GM12891 (cell line): ENCODE measurements around the gene LIG3.

Experiments
- DNase-seq: peaks from one replicate; pipeline ENCODE4 v3.0.0; 2011; ENCODE audit warnings: low spot score; ENCODE audit not compliant: insufficient read length
- FAIRE-seq: peaks from 2 replicates; lab custom pipeline; 2011; peaks lifted over from hg19 to GRCh38; lab: Jason Lieb, UNC
- PAX5 ChIP-seq: IDR thresholded peaks from 2 replicates; pipeline ENCODE4 v1.6.1; 2011; ENCODE audit warnings: low read length, moderate library complexity, mild to moderate bottlenecking; ENCODE audit not compliant: insufficient read depth, severe bottlenecking
- POLR2A ChIP-seq: IDR thresholded peaks from 2 replicates; pipeline ENCODE4 v1.6.1; 2011; ENCODE audit warnings: low read depth, low read length, control low read depth
- POLR2AphosphoS5 ChIP-seq: IDR thresholded peaks from 2 replicates; pipeline ENCODE4 v1.6.1; 2011; ENCODE audit warnings: low read depth, low read length, control low read depth
- POU2F2 ChIP-seq: IDR thresholded peaks from 2 replicates; pipeline ENCODE4 v1.6.1; 2011; ENCODE audit warnings: low read depth, mild to moderate bottlenecking, control low read depth, low read length, moderate library complexity
- SPI1 ChIP-seq: IDR thresholded peaks from 2 replicates; pipeline ENCODE4 v1.6.1; 2011; ENCODE audit warnings: low read depth, low read length, control low read depth
- TAF1 ChIP-seq: IDR thresholded peaks from 2 replicates; pipeline ENCODE4 v1.6.1; 2011; ENCODE audit warnings: low read depth, low read length, control low read depth

Gene LIG3

DNA sequence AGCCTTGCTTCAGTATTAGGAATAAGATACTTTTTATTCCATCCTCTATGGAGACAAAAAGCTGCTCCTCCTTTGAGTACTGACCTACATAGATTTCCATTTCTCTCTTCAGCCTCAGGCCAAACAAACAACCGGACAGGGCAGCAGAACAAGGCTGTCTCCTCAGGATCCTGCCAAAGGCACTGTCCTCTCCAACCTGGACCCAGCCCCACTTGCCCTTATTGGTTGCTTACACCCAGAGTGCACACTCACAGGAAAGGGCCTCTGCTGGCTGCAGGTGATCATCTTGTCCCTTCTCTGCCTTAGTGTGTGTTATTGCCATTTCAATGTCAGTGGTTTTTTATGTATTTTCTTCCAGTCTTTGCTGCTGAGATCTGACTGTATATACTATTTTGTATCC, 26.6 kb downstream of the LIG3 start:
- DNase-seq (no peak), FAIRE-seq (no peak)
- TF ChIP-seq POLR2A (0 out of 2 replicates have a peak, but pooled peaks have one; percentile 6), POLR2AphosphoS5 (no peak), SPI1 (no peak), PAX5 (no peak)

DNA sequence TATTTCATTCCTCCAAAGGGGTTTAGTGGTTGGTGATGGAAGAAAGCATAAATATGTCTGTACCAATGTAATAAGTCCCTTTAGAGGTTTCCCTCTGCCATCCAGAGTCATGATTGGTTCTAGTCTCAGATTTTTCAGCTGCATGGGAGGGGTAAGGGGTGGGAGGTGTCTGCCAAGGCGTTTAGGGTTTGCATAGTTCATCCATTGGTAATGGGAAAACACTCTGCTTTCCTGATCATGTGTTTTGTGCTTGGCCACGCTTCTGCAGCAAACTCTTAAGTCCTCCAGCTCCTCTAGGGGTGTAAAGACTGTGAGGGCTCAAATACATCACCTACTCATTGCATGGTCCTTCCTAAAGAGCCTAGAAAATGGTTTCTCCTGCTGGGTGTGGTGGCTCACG, 29.8 kb downstream of the LIG3 start:
- no peak for FAIRE-seq
- no peak for DNase-seq
- TF ChIP-seq POU2F2 (no peak), TAF1 (no peak), POLR2AphosphoS5 (no peak), PAX5 (no peak), POLR2A (no peak), SPI1 (no peak)

DNA sequence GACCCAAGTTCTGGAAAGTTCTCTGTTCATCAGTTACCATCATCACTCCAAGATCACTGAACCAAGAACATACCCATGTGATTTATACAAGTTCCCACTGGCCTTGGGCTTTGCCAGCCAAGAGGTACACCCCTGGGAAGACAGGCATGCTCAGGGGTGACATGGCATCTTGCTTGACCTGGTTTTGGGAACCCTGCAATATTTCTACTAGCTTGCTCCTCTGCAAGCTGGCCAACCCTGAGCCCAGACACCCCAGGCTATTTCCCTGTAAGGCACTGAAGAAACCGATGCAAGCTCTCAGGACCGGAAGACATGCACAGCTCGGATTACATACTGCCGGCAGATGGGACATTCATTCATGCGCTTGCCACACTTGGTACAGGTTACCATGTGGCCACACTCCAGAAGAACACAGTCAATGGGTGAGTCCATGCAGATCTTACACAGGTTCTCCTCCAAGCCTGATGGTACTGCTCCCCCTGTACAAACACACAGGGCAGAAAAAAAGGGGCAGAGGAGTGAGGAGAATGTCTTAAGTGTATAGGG, 31.4 kb downstream of the LIG3 start:
- no peak for FAIRE-seq
- no peak for TF ChIP-seq POLR2AphosphoS5
- no peak for TF ChIP-seq SPI1
- no peak for TF ChIP-seq POU2F2
- TF ChIP-seq POLR2A, result no peak
- no peak for TF ChIP-seq TAF1
- no peak for TF ChIP-seq PAX5
- no peak for DNase-seq

DNA sequence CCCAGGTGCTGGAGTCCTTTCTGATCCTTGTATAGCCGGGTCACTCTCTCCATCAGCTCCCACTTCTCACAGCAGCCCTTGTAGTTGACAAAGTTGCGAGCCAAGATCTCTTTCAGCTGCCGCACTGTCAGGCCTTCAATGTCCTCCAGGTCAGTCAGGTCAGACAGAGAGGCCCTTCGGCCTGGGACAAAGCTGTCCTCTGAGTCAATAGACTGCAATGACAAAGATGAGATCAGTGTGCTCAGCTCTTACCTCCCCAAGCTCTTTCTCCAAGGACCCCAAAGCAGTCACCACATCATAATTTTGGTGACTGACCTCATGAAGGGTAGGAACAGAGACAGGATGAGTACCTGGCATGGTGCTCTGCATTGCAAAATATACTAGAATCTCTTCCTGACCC, 36.1 kb downstream of the LIG3 start:
- TF ChIP-seq POLR2AphosphoS5 (no peak), TAF1 (no peak), POLR2A (no peak), POU2F2 (no peak)
- DNase-seq, result no peak
- FAIRE-seq, result no peak

DNA sequence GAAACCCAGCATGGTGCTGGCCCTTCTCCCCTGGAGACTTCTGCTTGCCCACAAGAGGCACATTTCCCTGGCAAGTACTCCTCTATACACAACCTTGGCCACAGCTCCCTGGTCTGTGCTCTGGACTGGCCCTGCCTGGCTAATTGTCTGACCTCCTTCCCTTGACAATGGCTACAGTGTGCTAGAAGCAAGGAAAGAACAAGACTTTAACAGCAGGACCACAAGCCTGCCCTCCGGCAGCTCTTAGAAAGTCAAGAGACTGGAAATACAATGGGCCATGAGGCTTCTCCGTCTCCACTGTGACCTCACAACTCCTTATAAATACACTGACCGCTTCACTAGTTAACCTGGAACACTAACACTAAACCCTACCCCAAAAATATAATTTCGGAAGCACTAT, 36.7 kb downstream of the LIG3 start:
- TF ChIP-seq SPI1, result no peak
- TF ChIP-seq POLR2AphosphoS5, result no peak
- no peak for TF ChIP-seq POU2F2
- TF ChIP-seq POLR2A, result no peak
- no peak for TF ChIP-seq PAX5
- TF ChIP-seq TAF1, result no peak
- DNase-seq, result no peak
- FAIRE-seq, result no peak

DNA sequence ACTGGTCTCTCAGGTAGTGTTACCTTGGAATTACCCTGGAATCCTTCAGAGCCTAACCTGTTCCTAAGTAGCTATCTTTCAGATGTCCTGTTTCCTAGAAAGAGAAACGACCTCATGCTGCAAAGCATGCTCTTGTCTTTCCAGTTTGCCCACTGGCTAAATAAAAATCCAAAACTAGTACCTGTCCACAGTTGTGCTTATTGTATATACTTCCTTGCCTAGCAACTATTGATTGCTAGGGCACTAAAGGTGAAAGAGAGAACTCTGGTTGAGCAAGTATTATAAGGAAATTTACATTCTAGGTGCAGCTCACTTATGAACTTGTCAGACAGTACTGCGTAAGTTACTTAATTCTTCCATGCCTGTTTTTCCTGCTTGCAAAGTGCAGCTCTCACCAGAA, 38.5 kb downstream of the LIG3 start:
- FAIRE-seq (no peak), DNase-seq (no peak)
- TF ChIP-seq POLR2A, result no peak
- TF ChIP-seq POLR2AphosphoS5, result no peak
- no peak for TF ChIP-seq TAF1
- TF ChIP-seq SPI1, result no peak
- TF ChIP-seq PAX5, result no peak
- no peak for TF ChIP-seq POU2F2

DNA sequence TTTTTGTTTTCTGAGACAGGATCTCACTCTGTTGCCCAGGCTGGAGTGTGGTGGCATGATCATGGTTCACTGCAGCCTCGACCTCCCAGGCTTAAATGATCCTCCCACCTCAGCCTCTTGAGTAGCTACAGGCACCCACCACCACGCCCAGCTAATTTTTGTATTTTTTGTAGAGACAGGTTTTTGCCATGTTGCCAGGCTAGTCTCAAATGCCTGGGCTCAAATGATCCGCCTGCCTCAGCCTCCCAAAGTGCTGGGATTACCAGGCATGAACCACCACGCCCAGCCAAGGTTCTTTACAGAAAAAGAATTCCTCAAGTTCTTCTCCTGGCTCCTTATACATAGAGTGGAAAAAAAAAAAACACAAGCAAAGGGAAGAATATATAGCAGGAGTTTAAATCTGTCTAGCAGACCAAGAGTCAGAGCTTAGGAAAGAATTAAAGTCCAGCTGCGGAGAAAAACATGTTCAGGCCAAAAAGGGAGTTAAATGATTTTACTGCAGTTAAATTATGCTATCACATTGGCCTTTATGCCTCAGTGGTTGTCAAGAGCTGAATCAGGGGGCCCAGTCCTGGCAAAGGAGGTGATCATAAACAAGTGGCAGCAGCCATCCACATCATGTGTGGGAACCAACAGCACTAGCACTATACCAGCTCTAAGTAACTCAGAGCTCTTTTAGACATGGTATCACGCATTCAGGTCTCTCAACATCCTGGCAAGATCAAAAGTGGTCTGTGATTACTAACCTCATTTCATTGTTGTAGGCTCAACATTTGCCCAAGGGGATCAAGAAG, 39.3 kb downstream of the LIG3 start:
- TF ChIP-seq PAX5 (no peak), POU2F2 (no peak), POLR2A (no peak), POLR2AphosphoS5 (no peak), SPI1 (no peak), TAF1 (no peak)
- FAIRE-seq (no peak), DNase-seq (no peak)

DNA sequence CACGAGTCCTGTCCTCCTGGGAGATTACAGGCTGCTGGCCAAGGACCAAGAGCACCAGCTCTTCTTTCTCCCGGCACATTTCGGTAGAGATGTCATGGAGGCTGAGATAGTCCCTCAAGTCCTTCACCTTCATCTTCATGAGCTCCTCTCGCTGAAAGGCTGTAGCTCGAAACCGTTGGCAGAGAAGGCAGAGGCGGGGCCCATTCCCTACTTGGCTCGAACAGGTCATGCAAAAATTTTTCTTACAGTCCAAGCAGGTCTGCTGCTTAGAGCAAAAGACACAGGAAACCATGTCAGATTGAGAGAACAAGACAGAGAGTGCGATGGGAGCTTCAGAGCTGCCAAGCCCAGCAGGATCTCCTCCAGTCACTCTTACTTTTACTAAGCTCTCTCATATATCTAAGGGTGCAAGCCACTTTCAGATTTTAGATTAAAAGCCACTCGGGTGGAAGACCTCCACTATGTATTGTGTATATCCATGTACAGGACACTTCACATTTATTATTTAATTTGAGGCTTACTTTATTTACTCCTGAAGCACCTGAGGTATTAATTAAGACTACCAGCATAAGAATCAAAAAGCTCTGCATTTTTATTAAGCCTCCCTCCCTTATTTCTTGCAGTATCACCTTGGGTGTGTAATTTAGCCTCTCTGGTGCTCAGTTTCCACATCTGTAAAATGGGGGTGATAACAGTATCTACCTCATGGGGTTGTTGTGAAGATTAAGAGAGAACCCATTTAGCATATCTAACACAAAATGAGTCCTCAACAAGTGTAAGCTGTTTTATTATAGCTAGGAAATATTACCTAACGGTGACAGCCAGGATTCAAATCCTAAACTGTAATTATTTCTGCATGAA, 41.4 kb downstream of the LIG3 start:
- DNase-seq (no peak), FAIRE-seq (no peak)
- TF ChIP-seq POLR2AphosphoS5 (no peak), POLR2A (no peak), SPI1 (no peak), TAF1 (no peak), PAX5 (no peak), POU2F2 (no peak)

DNA sequence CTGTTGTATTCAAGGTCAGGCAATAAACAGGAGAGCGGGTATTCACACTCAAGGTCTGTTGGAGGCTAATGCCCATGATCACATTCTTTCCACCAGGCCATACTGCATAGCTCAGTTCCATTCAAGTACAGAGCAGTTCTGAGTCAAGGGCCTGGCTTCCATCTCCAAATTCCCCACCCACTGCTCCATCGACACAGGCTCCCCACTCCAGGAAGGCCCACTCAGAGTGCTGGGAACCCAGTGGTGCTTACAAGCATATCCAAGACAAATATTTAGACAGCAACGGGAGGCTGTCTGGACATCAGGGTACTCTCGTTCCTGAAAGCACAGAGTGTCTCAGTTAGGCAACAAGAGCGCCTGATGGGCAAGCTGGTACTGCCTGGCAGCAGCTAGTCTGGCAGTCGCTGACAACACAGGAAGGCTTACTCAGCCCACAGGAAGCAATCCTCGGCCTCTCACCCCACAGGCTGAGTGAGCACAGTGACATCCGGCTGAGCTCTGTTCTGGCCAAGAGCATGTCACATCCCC, 42.3 kb downstream of the LIG3 start:
- FAIRE-seq (peak; percentile 94), DNase-seq (peak; percentile 54)
- 0 out of 2 replicates have a peak, but pooled peaks have one; percentile 32 for TF ChIP-seq TAF1
- peak; percentile 69 for TF ChIP-seq POLR2AphosphoS5
- peak; percentile 31; the same call in 1 of the 2 replicates for TF ChIP-seq POLR2A
- no peak for TF ChIP-seq POU2F2
